ENCODE measurements around the gene TNFRSF25.
"Not testable (repeated sequence)": the region's sequence is repeated elsewhere in the genome, so short reads cannot be mapped to it uniquely, and the experiment has no call there.

GRCh38 chr1:6455752-6456520 is 10.0 kb downstream of the TNFRSF25 start:
- not testable (repeated sequence) for TF ChIP-seq POLR2A (IDR thresholded peaks at IDR 0.05; ENCODE audit: low read depth, low read length); TAF1 (IDR thresholded peaks at IDR 0.05; ENCODE audit: borderline replicate concordance, low read depth, low read length)
